Kidney epithelial cell (primary cell): ENCODE measurements around the gene PLK3. TPM values are rescaled to one million over a fixed set of nuclear protein-coding genes. Genes with fewer than 3 reads are reported as not detected.
"Not testable (repeated sequence)": the region's sequence is repeated elsewhere in the genome, so short reads cannot be mapped to it uniquely, and the experiment has no call there.

ENCODE experiments used
- DNase-seq: peaks from one replicate; pipeline ENCODE4 v3.0.0-alpha.2; 2010; ENCODE audit warnings: low read depth
- H3K27me3 ChIP-seq: 2 replicates; pipeline ENCODE4 v1.6.0; 2011; ENCODE audit warnings: low read length; ENCODE audit not compliant: control insufficient read depth, insufficient read depth
- H3K36me3 ChIP-seq: 2 replicates; pipeline ENCODE4 v1.5.1; 2011; ENCODE audit warnings: low read length; ENCODE audit not compliant: control insufficient read depth, insufficient read depth
- H3K4me3 ChIP-seq: 2 replicates; pipeline ENCODE4 v1.5.1; 2011; ENCODE audit warnings: low read depth, mild to moderate bottlenecking, control low read depth, low read length
- CTCF ChIP-seq: IDR thresholded peaks from 2 replicates; pipeline ENCODE4 v1.5.1; 2011; ENCODE audit warnings: mild to moderate bottlenecking, moderate library complexity, low read length, control low read depth, inconsistent platforms; ENCODE audit not compliant: insufficient read depth, poor library complexity, severe bottlenecking
- total RNA-seq: library from RNA; depleted of rRNA; stranded (reverse); fragments of >200 nt; gene quantifications from 2 replicates; pipeline ENCODE4 v1.2.3, GENCODE V29; 2015

Gene PLK3
- total RNA-seq, 1 donor from 2014 or later = 53.7 TPM

DNA sequence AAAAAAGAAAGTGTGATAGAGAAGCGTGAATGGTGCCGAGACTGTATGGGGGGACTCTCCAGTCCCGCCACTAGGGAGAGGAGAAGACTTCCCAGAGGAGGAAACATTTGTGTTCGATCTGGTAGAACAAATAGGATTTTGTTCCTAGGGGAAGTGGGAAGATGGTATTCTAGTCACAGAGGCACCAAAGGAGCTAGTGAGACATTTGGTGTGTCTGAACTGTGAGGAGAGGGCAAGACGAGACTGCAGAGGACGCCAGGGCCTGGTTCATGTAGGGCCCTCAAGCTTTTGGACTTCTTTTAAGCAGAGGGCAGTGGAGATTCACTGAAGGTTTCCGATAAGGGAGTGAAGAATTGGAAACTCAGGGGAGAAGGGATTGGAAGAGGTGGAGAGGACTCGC lies 11.1 kb downstream of the PLK3 start:
- DNase-seq = no peak
- Histone ChIP-seq H3K27me3 (no peaks in the 10 kb centered on the region), H3K4me3 (no peak overlapping the region), H3K36me3 (peaks cover 1% of the 10 kb centered on the region)
- no peak for TF ChIP-seq CTCF

- no peak for DNase-seq
- TF ChIP-seq CTCF = no peak
- H3K4me3 ChIP-seq = peak overlapping the region; percentile 35
Measured at GRCh38 chr1:44812822-44813543, 12.8 kb downstream of the PLK3 start.

DNA sequence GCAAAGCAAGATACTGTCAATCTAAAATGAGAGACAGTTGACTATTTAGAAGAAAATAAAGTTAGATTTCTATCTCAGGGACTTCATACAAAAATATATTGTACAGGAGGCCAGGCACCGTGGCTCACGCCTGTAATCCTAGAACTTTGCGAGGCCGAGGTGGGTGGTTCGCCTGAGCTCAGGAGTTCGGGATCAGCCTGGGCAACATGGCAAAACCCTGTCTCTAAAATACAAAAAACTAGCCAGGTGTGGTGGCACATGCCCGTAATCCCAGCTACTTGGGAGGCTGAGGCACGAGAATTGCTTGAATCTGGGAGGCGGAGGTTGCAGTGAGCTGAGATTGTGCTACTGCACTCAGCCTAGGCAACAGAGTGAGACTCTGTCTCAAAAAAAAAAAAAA lies 15.7 kb downstream of the PLK3 start:
- H3K27me3 ChIP-seq, H3K36me3 ChIP-seq, DNase-seq, H3K4me3 ChIP-seq: not testable (repeated sequence)

More at GRCh38 chr1:44812822-44813543, 12.8 kb downstream of the PLK3 start:
- no peaks in the 10 kb centered on the region for H3K27me3 ChIP-seq
- no peaks in the 10 kb centered on the region for H3K36me3 ChIP-seq

DNA sequence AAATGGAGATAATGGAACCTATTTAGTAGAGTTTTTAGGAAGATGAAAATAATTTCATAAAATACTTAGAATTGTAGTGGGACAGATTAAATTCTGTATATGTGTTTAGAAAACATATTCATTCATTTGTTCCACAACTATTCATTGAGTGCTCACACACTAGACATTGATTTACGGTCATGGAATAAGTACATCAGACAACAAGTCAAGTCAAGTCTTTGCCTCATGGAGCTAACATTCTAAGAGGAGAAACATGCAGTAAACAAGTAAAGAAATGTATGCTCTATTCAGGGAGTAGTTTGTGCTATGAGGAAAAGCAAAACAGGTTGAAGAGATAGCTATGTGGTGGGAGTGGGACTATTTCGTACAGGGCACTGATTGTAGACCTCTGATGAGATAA lies 17.1 kb downstream of the PLK3 start:
- Histone ChIP-seq H3K36me3 (no peaks in the 10 kb centered on the region), H3K4me3 (no peak overlapping the region), H3K27me3 (no peaks in the 10 kb centered on the region)
- DNase-seq = no peak
- TF ChIP-seq CTCF = no peak

GRCh38 chr1:44817771-44818495 lies 17.8 kb downstream of the PLK3 start:
- no peak for DNase-seq
- no peak overlapping the region for H3K4me3 ChIP-seq
- no peak for TF ChIP-seq CTCF
- no peaks in the 10 kb centered on the region for H3K27me3 ChIP-seq
- H3K36me3 ChIP-seq = no peaks in the 10 kb centered on the region

DNA sequence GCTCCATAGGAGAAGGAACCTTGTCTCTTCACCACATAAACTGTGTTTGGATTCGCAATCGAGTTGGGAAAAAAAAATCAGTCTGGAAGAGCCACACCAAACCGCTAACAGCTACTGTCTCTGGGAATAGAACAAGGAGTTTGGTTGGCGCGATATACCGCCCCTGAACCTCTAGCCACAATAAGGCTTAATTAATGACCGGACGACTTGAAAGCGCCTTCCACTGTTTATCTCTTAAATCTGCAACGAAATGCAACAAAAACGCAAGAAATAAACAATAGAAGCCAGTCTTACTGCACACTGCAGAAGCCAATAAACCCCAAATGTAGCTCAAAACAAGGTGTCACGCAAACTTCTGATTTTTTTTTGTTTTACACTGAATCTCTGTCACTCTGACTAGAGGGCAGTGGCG lies 19.0 kb downstream of the PLK3 start:
- peak overlapping the region; percentile 15 for H3K4me3 ChIP-seq
- no peaks in the 10 kb centered on the region for H3K36me3 ChIP-seq
- no peak for DNase-seq
- TF ChIP-seq CTCF = no peak
- H3K27me3 ChIP-seq = no peaks in the 10 kb centered on the region
